MM.1S (cell line): ENCODE data around the gene PDK1.

Experiments
- DNase-seq: peaks from one replicate; pipeline ENCODE4 v3.0.0-alpha.2; 2015
- H2AFZ ChIP-seq: fragments of 300-600 bp; sonication (generic); 2 replicates; pipeline ENCODE4 v1.6.0; 2016; ENCODE audit warnings: antibody characterized with exemption, low read length
- H3F3A ChIP-seq: fragments of 300-600 bp; sonication (generic); 2 replicates; pipeline ENCODE4 v1.6.1; 2016; ENCODE audit warnings: mild to moderate bottlenecking, antibody characterized with exemption, low read length, moderate library complexity, mixed read lengths; ENCODE audit not compliant: insufficient read depth
- H3K27ac ChIP-seq: fragments of 300-600 bp; sonication (generic); 2 replicates; pipeline ENCODE4 v1.5.1; 2016; ENCODE audit warnings: mild to moderate bottlenecking, low read length
- H3K27me3 ChIP-seq: fragments of 300-600 bp; sonication (generic); replicated peaks from 2 replicates; pipeline ENCODE4 v1.6.0; 2016; ENCODE audit warnings: low read length; ENCODE audit not compliant: insufficient read depth
- H3K36me3 ChIP-seq: fragments of 300-600 bp; sonication (generic); replicated peaks from 2 replicates; pipeline ENCODE4 v1.6.1; 2016; ENCODE audit warnings: mild to moderate bottlenecking, low read length, mixed read lengths; ENCODE audit not compliant: insufficient read depth
- H3K4me1 ChIP-seq: fragments of 300-600 bp; sonication (generic); 2 replicates; pipeline ENCODE4 v1.6.1; 2016; ENCODE audit warnings: low read length, mixed read lengths
- H3K4me2 ChIP-seq: fragments of 300-600 bp; sonication (generic); 2 replicates; pipeline ENCODE4 v1.6.0; 2016; ENCODE audit warnings: low read depth, low read length
- H3K4me3 ChIP-seq: fragments of 300-600 bp; sonication (generic); 2 replicates; pipeline ENCODE4 v1.5.1; 2016; ENCODE audit warnings: low read length, mixed read lengths
- H3K79me2 ChIP-seq: fragments of 300-600 bp; sonication (generic); 2 replicates; pipeline ENCODE4 v1.6.1; 2016; ENCODE audit warnings: mixed run types, low read length, mixed read lengths
- H3K9ac ChIP-seq: fragments of 300-600 bp; sonication (generic); 2 replicates; pipeline ENCODE4 v1.6.1; 2016; ENCODE audit warnings: low read length, mixed read lengths
- H3K9me2 ChIP-seq: fragments of 300-600 bp; sonication (generic); replicated peaks from 2 replicates; pipeline ENCODE4 v1.6.1; 2016; ENCODE audit warnings: mild to moderate bottlenecking, low read length, mixed read lengths; ENCODE audit not compliant: insufficient read depth
- H3K9me3 ChIP-seq: fragments of 300-600 bp; sonication (generic); replicated peaks from 2 replicates; pipeline ENCODE4 v1.6.1; 2016; ENCODE audit warnings: mild to moderate bottlenecking, low read length, mixed read lengths; ENCODE audit not compliant: insufficient read depth
- H4K20me1 ChIP-seq: fragments of 300-600 bp; sonication (generic); 2 replicates; pipeline ENCODE4 v1.6.1; 2016; ENCODE audit warnings: mild to moderate bottlenecking, low read length, moderate library complexity, mixed read lengths; ENCODE audit not compliant: insufficient read depth
- CTCF ChIP-seq: fragments of 300-600 bp; sonication (generic); IDR thresholded peaks from 2 replicates; pipeline ENCODE4 v1.5.1; 2016; ENCODE audit warnings: antibody characterized with exemption, low read length, mixed read lengths
- EZH2 ChIP-seq: fragments of 300-600 bp; sonication (generic); optimal IDR thresholded peaks from 2 replicates; pipeline ENCODE3; 2017; ENCODE audit warnings: low read depth, mild to moderate bottlenecking, antibody characterized with exemption, low read length, mixed read lengths
- EZH2phosphoT487 ChIP-seq: fragments of 300-600 bp; sonication (generic); IDR thresholded peaks from 2 replicates; pipeline ENCODE4 v1.6.1; 2018; ENCODE audit warnings: antibody characterized with exemption, low read length

PDK1 gene

GRCh38 chr2:172655838-172656573, 100.1 kb downstream of the PDK1 start:
- TF ChIP-seq CTCF (no peak), EZH2phosphoT487 (no peak), EZH2 (no peak)
- Histone ChIP-seq H3K4me2 (no peak overlapping the region), H3K27ac (no peak overlapping the region), H3K9me3 (no peaks in the 10 kb centered on the region), H3K4me1 (no peaks in the 10 kb centered on the region), H3K4me3 (no peak overlapping the region), H3K27me3 (no peaks in the 10 kb centered on the region), H2AFZ (no peak overlapping the region), H4K20me1 (no peaks in the 10 kb centered on the region), H3K79me2 (no peaks in the 10 kb centered on the region), H3K36me3 (no peaks in the 10 kb centered on the region), H3K9me2 (no peaks in the 10 kb centered on the region), H3K9ac (no peak overlapping the region), H3F3A (no peaks in the 10 kb centered on the region)
- DNase-seq: no peak
